Activated gamma-delta T cell (primary cell): Measurements from ENCODE around the gene SCAMP3.
"Not testable (repeated sequence)": the region's sequence is repeated elsewhere in the genome, so short reads cannot be mapped to it uniquely, and the experiment has no call there.

Source experiments
- DNase-seq: peaks from one replicate; lab custom pipeline; 2025; lab: John Stamatoyannopoulos, UW

Gene SCAMP3

DNA sequence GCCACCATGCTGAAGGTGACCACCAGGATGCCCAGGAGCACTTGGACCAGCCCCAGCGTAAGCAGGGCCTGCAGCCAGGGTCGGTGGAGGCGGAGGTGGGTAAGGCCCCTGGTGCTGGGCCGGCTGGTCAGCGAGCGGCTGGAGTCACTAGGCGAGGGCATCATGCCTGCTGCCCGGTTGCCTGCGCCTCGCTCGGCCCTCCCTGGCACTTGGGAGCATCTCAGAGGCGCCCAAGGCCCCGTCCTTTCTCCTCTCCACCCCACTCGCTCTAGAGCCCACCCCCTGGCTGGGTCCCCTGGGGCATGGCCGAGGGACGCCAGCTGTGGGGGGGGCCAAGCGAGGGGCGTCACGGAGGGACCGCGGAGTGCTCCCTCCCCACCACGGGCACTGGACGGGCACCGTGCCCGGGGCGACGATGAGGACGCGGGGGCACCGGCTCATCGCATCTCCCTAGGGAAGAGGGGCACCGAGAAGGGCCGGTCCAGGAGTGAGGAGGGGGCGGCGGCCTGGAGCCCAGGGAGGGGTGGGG is 7.4 kb downstream of the SCAMP3 start:
- no peak for DNase-seq

DNA sequence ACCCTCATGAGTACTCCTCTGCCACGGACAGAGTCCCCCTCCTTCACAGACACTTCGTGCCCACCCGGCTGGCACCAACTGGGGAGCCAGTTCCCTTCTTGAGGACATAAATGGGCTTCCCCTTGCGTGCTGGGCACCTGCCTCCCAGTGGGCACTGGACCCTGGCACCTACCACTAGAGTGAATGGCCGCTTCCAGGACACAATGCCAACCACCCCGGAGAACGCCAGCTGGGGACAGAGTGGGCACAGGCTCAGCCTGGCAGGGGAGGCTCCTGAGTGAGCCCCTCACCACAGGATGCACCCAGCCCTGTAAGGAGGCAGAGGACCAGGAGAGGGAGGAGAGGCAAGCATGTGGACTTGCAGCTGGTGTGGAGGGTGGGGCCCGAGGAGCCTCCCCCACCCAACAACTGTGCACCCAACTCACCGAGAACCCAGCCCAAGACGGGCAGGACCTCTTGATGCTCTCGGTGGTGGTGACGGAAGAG is 7.9 kb downstream of the SCAMP3 start:
- no peak for DNase-seq

DNA sequence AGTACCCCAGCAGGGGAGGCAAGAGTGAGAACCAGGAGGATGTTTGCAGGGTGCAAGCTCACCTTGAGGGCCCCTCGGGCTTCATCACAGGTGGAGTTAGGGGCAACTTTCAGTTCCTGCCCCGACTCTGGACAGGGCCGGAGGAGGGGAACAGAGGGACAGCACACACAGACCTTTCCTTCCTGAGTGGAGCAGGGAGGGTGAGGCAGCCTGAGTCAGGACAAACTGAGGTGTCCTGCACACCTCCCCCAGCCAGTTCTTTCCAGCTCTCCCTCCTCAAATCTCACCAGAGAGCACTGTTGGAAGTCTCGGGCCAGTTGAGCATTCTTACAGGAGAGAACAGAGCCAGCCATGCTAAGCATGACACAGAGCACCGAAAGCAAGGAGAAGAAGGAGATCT is 8.4 kb downstream of the SCAMP3 start:
- no peak for DNase-seq

DNA sequence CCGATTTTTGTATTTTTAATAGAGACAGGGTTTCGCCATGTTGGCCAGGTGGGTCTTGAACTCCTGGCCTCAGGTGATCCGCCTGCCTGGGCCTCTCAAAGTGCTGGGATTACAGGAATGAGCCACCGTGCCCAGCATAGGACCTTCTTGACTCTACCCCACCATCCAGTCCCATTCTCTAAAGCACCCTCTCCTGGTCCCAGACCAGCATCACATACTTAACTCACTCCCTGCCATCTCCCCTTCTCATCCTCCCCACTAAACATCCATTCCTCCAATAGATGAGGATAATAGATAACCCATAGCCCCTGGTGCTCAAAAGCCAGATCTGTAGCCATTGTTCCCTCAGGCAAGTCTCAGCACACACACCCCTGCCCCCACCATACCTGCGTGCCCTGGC is 9.0 kb downstream of the SCAMP3 start:
- no peak for DNase-seq

DNA sequence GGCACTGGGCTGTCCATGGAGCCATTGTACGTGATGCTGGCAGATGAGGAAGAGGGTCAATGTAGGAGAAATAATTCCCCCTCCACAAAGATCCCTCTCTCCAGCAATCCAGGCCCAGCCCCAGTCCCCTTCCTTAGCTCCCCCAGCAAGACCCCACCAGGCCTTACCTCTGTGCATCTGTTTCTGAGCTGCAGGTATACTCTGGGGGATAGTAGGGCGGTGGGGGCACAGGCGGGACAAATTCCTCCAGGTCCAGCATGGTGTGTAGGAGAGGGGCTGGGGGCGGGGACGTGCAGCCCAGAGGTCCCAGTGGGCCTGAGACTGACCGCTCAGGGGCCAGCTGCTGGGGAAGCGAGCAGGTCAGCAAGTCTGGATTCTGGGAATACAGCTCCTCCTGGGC is 10.6 kb downstream of the SCAMP3 start:
- DNase-seq: no peak

DNA sequence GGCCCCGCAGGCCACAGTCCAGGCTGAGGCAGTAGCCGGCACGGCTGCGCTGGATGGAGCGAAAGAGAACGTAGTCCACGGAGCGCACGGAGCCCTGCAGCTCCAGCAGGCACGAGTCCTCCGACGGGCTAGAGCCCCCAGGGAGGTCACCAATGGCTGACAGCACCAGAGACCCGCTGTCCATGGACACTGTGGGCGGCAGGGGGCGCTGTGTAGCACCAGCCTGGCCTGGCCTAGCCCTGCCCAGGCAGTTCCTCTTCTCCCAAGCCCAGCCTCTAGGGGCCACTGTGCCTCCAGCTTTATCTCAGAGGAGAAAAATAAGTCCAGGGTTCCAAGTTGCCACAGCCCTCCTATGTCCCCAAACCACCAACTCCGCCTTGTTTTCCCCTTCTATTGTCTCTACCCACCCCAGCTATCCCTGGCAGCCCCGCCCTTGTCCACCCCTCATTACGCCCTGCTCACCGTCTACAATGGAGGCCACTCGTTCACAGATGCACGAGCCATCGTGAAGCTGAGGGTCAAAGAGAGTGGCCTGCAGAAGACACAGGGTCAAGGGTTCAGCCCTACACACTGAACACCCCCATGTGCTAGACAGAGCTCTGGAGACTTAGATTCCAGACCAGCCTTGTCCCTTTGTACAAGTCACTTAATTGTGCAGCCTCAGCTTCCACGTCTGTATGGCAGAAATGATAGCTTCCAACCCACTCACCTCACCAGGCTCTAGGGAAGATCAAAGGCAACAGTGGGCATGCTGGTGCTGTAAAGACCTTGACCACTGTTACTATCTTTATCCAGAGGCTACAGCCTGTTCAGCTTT is 11.3 kb downstream of the SCAMP3 start:
- DNase-seq: peak; percentile 88

DNA sequence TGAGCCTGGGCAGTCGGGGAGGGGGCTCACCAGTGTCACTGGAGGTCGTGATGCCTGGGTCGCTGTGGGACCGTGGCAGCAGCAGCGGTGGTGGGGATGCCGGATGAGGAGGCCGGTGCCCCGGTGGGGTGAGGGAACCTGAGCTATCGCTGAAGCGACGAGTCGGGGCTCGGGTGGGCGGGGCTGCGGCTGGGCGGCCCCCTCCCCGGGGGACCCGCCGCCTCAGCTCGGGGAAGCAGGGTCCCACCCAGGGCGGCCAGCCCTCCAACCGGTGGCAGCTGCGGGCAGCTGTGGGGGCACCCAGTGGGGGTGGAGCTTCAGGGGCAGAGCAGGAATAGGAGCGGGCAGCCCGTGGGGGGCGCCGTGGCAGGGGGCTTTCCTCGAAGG is 11.9 kb downstream of the SCAMP3 start:
- DNase-seq: no peak

DNA sequence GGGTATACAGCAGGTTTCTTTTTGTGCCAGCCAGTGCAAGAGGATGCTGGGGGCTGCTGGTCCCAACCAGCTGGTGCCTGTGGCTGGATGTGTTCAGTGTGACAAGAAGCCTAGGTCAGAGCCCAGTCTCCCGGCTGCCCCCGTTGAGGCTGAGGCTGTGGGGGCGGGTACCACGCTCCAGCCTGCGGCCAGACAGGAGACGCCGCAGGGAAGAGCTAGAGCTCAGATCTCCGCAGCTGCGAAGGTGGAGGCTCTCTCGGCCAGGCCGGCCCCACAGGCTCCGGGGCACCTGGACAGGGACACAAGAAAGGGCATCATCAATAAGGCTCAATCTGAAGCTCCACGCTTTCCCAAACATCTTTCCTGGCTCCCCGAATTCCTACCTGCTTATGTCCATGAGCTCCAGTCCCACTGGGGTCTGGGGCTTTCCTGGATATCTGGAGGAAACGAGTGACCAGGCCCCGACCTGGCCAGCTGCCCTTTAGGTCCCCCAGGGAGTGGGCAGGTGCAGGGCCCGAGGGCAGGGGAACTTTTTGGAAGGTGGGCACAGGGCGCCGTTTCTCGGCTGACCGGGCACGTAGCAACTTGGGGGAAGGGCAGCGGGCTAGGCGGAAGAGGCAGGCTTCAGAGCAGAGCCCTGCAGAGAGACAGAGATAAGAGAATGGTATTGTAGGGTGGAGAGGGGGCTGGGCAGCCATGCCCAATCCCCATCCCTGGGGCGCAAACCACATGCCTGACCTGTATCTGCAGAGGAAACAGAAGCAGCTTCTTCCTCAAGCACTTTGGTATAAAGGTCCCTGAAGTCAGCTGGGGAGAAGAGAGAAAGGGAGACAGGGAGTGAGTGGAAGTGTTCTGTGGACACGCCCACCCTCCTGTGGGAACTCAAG is 14.2 kb downstream of the SCAMP3 start:
- no peak for DNase-seq

DNA sequence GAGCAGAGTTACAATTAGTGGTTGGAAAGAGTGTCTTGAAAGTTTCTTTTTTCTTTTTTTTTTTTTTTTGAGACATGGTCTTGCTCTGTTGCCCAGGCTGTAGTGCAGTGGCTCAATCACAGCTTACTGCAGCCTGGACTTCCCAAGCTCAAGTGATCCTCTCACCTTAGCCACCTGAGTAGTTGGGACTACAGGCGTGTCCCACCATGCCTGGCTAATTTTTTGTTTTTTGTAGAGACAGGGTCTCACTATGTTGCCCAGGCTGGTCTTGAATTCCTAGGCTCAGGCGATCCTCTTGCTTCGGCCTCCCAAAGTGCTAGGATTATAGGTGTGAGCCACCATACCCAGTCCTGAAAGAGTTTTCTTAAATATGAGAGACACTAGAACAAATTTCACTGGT is 15.4 kb downstream of the SCAMP3 start:
- DNase-seq: not testable (repeated sequence)

DNA sequence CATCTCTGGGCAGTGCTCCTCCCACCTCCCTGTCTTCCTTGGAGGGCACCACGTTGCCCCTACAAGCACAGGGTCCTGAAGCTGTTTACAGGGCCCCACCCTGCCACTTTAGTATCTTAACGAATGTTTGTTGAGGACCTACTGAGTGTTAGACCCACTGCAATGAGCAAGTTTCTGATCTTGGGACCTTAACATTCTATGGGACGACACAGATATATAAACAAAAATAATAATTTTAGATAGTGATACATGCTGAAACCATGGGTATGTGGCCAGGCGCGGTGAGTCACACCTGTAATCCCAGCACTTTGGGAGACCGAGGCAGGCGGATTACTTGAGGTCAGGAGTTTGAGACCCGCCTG is 17.0 kb downstream of the SCAMP3 start:
- no peak for DNase-seq

DNA sequence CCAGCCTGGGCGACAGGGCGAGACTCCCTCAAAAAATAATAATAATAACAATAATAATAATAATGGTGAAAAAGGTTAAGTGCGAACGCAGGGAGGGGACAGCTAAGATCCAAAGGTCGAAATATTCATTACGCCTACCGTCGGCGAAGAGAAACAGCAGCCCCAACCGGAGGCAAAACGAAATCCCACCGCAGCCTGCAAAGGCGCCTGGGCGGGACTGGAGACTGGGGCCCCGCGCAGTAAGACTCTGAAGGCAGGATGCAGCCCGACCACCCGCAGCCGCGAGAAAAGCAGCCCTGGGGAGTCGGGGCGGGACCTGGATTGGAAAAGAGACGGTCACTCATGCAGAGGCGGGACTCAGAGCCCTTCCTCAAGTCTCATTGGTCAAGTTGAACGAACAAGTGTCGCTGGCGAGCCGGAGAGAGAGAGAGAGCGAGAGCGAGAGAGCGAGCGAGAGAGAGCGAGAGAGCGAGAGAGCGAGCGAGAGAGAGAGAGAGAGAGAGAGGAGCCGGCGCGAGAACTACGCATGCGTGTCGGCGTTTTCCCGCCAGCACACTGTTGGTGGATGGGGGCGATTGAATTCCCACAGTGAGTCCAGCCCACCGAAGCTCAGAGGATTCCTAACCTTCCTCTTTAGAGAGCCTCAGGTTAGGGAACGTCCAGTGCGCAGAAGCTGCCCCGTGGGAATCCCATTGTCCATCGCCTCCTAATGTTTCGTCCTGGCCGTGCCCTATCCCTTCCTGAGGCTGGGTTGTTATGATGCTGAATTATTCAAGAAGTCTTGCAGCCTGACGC is 17.6 kb downstream of the SCAMP3 start:
- peak; percentile 87 for DNase-seq

DNA sequence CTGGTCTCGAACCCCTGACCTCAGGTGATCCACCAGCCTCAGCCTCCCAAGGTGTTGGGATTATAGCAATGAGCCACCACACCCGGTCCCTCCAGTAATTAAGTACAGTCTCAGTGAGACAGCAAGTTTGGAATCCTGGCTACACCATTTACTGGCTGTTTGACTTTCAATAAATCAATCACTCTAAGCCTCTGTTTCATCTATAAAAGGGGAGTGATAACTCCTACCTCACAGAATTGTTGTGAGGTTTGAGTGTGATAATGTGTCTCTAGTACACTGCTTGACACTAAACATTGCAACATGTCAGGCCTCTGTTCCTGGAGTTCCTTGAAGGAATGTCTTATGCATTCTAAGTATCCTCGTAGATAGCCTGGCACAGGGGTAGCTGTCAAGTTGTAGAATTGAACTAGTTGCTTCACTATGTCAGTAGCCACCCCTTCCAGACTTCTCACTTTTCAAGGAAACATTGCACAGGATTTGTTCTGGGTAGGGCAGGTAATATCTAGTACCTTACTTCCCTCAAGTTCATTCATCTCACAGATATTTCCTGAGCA is 19.3 kb downstream of the SCAMP3 start:
- DNase-seq: no peak

DNA sequence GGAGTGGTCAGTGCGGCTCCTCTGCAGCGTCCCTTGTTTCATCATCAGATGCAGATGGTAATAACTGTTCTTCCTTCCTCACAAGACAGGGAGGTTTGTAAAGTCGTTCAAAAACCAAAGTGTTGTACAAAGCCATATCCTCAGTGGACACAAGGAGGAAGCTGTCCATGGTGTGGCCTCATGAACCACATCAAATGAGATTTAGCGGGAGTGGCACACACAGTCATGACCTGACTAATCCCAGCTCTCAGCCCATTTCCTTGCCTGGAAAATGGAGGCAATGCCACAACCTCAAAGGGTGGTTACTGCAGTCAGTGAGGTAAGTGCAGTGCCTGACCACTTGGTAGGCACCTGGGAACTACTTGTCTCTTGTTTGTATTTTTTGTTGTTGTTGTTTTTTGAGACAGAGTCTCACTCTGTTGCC is 20.3 kb downstream of the SCAMP3 start:
- no peak for DNase-seq

DNA sequence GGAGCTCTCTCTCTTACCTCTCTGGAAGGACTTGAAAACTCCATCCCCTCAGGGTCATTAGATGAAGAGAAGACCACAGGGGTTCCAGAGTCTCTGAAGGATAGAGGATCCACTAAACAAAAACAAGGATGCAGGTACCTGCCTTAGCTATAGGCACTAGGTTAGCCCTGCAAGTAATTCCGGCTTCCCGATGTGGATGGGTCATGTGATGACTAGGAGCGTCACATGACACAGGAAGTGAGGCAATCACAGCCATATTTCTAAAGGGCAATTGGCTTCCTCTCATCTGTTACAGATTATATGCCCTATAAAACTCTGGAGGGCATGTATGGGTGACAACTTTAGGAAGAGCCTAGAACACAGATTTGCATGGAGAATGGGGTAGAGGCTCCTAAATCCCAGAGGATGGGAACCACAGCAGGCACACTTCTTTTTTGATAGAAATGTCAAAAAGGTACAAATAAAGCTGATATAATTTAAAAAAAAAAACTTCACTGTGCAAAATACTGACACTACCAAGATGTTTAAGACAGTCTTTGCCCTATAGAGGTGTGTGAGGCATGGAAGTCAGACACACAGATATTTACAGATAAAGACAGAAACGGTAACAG is 21.0 kb downstream of the SCAMP3 start:
- DNase-seq: no peak

DNA sequence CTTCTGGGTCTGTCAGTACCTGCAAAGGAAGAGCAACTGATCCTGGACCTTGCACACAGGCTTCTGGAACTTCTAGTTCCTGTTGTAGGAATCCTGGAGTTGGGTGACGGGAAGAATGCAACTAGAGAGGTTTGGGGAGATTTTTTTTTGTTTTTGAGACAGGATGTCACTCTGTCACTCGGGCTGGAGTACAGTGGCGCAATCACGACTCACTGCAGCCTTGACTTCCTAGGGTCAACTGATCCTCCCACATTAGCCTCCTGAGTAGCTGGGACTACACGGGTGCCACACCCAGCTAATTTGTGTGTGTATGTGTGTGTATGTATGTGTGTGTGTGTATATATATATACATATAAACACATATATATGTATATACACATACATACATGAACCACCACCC is 25.7 kb downstream of the SCAMP3 start:
- DNase-seq: no peak

DNA sequence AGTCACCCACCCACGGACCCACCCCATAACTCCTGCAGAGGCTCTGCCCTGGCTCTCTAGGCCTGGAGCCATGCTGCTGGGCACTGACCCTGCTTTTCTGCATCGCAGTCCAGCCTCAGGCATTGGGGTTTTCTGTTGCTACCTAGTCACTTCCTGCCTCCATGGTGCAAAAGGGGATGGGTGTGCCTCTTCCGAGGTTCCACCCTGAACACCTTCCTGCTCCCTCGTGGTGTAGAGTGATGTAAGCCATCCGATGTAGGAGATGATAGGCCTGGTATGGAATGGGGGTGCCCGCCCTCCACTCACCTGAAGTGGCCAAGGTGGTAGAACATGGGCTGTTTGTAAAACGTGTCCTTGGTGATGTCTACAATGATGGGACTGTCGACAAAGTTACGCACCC is 26.8 kb downstream of the SCAMP3 start:
- DNase-seq: not testable (repeated sequence)

DNA sequence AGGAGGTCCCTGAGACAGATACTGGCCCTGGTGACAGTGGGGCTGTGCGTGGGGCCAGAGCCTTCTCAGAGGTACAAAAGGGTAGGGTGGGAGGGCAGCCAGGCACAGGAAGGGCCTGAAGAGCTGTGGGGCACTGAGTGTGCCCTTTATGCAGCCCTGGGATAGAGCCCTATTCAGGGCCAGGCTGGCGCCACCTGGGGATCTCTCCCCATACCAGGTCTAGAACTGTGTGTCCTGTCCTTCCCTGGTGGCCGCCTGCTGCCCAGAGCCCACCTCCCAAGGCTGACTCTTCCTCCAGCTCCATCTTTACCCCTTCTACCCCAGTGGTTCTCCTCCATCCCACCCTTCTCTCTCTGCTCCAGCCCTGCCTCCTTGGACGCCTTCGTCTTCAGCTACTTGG is 28.7 kb downstream of the SCAMP3 start:
- not testable (repeated sequence) for DNase-seq

DNA sequence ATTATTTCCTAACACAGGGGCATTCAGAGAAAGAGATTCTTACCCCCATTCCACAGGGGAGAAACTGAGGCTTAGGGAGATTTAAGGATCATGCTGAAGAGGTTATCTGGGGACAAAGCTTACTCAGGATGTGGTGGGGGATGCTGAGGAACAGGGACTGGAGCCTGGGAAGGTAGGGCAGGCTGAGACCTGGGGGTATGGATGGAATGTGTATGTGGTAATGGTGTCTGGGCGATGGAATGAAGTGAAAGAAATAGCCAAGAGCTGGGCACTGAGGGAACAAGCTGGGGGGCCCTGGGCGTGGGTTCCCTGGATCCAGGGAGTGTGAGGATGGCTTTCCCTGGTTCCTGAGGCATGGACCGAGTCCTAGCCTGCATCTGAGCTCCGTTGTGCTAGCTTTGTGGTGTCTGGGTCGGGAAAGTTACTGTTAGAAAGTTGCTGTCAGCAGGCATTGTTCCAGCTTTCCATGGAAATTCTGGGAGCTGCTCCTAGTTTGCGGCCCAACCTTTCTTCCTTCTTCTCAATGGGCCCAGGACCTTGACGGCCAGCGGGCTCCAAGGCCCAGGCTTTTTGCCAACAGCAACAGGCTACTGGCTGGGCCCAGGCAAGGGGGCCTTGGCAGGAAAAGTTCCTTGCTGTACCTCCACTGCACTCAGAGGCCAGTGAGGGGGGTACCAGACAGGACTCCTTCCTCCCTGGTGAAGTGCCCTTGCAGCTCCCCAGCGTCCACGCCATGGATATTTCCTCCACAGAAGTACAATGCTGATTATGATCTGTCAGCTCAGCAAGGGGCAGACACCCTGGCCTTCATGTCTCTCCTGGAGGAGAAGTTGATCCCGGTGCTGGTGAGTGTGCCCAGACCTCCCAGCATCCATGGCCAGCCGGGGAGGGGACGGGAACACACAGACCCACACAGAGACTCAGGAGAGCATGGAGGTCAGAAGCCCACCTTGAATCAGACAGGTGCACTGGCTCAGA is 29.9 kb downstream of the SCAMP3 start:
- DNase-seq: not testable (repeated sequence)

DNA sequence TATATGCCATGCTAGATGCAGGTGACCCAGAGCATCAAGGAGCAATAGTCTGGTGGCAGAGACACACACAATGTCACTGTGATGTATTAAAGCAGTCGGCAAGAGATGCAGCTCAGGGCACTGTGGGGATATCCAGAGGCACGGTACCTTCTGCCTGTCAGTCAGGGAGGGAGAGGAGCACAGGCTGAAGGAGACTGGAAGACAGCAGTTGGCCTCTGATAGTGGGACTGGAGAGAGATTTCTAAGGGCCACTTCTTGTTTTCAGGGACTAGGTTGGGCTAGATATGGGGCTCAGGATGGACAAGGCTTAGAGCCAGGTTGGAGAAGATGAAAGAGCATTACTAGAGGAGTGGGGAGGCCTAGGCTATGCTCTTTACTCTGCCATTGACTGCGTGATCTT is 30.9 kb downstream of the SCAMP3 start:
- DNase-seq: not testable (repeated sequence)

DNA sequence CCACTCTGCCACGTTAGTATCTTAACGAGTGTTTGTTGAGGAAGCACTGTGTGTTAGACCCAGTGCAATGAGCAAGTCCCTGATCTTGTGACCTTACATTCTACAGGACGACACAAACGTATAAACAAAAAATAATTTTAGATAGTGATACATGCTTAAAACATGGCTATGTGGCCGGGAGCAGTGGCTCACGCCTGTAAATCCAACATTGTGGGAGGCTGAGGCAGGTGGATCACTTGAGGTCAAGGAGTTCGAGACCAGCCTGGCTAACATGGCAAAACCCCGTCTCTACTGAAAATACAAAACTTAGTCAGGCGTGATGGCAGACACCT is 34.1 kb downstream of the SCAMP3 start:
- no peak for DNase-seq
